ENCODE measurements around the gene QRICH2. TPM values are rescaled to one million over a fixed set of nuclear protein-coding genes. Genes with fewer than 3 reads are reported as not detected.

The QRICH2 gene
- total and polyA plus RNA-seq, 9 of the 15 experiments (the other 6 are each of a cell fraction or from before 2014, with no cell fraction given), result 0.03 to 1.6 (median 0.81) TPM

- no peak for TF ChIP-seq POLR2AphosphoS5 (IDR thresholded peaks at IDR 0.05; ENCODE audit: control insufficient read depth, insufficient read depth, low read depth, low read length)
- peak; percentile 55 for TF ChIP-seq PCBP1 (IDR thresholded peaks at IDR 0.05; ENCODE audit: low read depth, low read length, poor library complexity, severe bottlenecking)
- TF ChIP-seq CBFA2T2 (conservative IDR thresholded peaks at IDR 0.05), result no peak
- no peak for TF ChIP-seq MCM2 (IDR thresholded peaks at IDR 0.05; ENCODE audit: low read depth)
- peak; percentile 31 for TF ChIP-seq MEIS2 (IDR thresholded peaks at IDR 0.05; ENCODE audit: partially characterized antibody)
- no peak for TF ChIP-seq TCF15 (CRISPR knock-in tag; IDR thresholded peaks at IDR 0.05)
- no peak for TF ChIP-seq GMEB1 (CRISPR knock-in tag; IDR thresholded peaks at IDR 0.05)
- TF ChIP-seq RUNX1 (IDR thresholded peaks at IDR 0.05; ENCODE audit: low read depth), result no peak
- 0 out of 2 replicates have a peak, but pooled peaks have one; percentile 34 for TF ChIP-seq CREM (IDR thresholded peaks at IDR 0.05; ENCODE audit: low read depth)
- peak; percentile 38 for TF ChIP-seq PRPF4 (IDR thresholded peaks at IDR 0.05; ENCODE audit: insufficient read depth, low read depth, low read length, poor library complexity, severe bottlenecking)
- TF ChIP-seq UBTF (IDR thresholded peaks at IDR 0.05; ENCODE audit: borderline replicate concordance in 1 of 2, low read depth in 2 of 2, low read length in 2 of 2), result 0 out of 4 replicates have a peak, but pooled peaks of 1 of the 2 experiments have one; percentile 38
- TF ChIP-seq DDX20 (tag; IDR thresholded peaks at IDR 0.05; ENCODE audit: low read depth), result no peak
- no peak for TF ChIP-seq PCBP2 (IDR thresholded peaks at IDR 0.05; ENCODE audit: low read depth, low read length, poor library complexity, severe bottlenecking)
- no peak for TF ChIP-seq ETV5 (CRISPR knock-in tag; IDR thresholded peaks at IDR 0.05; ENCODE audit: low read depth)
- peak; percentile 55 for TF ChIP-seq FIP1L1 (IDR thresholded peaks at IDR 0.05; ENCODE audit: low read depth, low read length, poor library complexity, severe bottlenecking)
- TF ChIP-seq FOXJ2 (tag; IDR thresholded peaks at IDR 0.05), result peak; percentile 90
- no peak for TF ChIP-seq NFE2L1 (tag; IDR thresholded peaks at IDR 0.05; ENCODE audit: borderline replicate concordance, low read depth)
- TF ChIP-seq PRDM10 (IDR thresholded peaks at IDR 0.05; ENCODE audit: partially characterized antibody), result no peak
- no peak; the same call in 1 of the 2 replicates for TF ChIP-seq GABPB1 (CRISPR knock-in tag; IDR thresholded peaks at IDR 0.05)
Observed at GRCh38 chr17:76265624-76266243, 42.3 kb downstream of the QRICH2 start (continued).

Data from K562 (cell line).